ENCODE data around the gene SUDS3.
A peak's percentile ranks its signal among the peaks of the same experiment; 100 is the strongest.

Gene SUDS3

DNA sequence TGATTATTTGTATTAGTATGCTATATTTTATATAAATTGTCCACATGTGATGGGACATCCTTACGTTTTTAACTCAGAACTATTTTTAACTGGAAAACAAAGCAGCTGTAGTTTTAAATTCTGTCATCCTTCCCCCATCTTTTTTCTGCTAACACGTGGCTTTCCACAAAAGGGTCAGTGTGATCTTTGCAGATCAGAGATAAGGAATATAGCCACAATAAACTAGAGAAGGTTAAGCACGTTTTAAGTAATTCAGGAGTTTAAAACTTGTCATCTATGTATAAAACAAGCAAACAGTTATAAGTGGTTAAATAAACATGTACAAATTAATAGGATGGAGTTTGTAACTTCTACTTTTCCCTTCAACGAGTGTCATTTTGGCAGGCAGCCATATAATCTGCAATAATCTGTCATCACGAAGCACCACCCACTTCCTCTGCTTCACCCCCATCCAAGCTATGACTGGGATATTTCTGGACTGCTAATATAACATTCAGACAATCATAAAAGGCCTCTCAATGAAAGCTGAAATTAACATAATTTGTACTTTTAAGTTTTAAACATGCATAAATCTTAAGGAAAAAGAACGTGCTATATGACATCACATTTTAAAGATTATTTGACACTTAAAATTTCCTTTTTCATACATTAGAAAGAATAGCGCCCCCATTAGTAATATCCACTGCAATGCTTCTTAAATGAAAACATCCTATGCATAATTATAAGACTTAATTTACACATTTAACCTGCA is 18.9 kb upstream of the SUDS3 start:
- DNase-seq (ENCODE audit: low read depth), result peak; percentile 48

DNA sequence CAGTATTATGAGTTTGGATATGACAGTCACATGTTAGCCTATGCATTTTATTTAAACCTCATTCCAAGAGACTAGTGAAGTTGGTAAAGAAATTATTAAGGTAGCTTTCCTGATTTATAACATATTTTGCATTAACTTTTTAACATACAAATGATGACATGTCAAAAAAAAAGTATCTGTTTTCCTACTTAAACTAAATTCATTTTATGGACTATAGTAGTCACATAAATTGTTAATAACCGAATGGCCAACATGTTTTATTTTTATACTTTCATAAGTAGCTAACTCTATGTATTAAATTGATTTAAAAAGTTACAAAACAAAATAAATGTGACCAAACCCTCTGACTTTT is 18.4 kb upstream of the SUDS3 start:
- no peak for DNase-seq (ENCODE audit: low read depth)

DNA sequence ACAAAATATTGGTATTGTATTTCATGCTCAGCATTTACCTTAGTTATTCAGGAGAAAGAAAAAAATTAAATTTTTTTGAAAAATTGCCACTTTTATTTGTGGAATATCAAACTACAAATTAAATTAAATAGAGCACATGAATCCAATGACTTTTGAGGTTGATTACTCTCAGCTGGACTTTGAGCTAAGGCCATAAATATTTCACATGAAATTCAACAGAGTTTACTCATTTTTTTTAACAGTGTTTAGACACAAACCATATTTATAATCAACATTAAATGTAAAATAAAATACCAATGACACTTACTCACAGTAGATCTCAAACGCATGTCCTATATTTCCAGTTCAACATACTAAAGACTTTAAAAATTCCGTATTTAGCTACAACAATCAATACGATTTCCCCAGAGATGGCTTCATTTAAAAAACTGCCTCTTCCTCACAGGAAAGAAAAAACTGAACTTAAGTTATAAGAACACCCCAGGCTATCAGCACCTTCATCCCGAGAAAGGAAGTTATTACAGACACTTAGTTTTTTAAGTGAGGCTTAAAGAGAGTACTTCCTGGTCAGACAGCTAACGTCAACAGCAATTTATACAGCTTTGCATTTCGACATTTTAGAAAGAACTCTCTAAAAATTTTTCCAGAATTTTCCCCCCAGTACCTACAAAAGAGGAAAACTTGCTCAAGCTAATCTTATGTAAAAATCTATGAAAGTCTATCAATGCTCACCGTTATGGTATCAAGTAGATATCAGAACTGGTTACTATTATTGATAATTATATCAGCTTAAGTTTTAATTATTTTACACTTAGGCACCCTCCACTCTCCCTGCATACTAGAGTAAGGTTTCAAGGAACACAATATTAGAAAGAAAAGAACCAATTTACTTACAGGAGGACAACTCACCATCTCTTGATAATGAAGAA is 17.5 kb upstream of the SUDS3 start:
- no peak for DNase-seq (ENCODE audit: low read depth)

DNA sequence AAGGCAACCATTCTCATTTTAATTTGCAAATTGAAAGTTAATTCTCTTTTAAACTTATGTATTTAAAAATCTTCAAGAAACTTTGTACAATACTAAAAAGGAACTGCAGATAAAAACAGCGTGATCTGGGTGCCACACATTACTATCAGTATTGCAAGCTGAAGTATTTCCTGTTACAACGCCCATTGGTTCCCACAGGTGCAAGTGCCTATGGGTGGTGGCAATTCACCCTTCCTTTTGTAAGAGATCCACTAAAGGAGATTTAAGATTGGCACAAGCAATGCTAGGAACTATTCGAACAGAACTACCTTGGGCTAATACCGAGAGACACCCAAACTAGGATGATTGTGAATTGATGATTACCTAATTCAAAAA is 16.8 kb upstream of the SUDS3 start:
- no peak for DNase-seq (ENCODE audit: low read depth)

DNA sequence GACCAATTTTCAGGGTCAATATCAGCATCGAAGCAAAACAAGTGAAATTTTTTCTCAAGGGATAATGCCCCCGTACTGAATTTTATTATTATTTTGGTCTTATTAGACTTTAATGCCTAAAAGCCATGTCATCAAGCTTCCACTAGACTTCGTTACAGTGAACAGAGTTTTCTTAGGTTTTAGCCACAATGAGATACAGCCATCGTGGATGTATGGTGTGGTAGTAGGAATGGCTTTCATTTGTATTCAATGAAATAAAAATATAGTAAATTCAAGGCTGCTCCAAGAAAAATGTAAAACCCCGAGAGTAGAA is 15.3 kb upstream of the SUDS3 start:
- no peak for DNase-seq (ENCODE audit: low read depth)

DNA sequence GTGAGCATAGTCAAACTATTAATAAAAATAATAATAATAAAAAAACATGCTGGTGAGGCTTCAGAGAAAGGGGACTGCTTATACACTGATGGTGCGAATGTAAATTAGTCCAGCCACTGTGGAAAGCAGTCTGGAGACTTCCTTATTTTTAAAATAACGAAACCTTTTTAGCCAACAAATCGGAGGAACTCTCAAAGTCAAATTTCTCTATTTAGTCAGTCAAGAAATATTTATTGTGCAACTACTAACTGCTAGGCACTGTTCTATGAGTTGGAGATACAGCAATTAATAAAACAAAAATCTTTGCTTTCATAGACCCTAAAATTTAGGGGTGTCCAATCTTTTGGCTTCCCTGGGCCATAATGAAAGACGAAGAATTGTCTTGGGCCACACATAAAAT is 14.5 kb upstream of the SUDS3 start:
- no peak for DNase-seq (ENCODE audit: low read depth)

DNA sequence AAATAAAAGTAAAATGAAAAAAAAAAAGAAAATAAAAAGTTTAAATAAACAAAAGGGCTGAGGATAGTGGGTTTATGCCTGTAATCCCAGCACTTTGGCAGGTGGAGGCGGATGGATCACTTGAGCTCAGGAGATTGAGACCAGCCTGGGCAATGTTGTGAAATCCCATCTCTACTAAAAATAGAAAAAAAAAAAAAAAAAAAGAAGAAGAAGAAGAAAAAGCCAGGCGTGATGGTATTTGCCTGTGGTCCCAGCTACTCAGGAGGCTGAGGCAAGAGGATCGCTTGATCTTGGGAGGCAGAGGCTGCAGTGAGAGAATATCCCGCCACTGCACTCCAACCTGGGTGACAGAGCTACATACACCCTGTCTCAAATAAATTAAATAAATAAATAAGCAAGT is 7.5 kb upstream of the SUDS3 start:
- no peak for DNase-seq (ENCODE audit: low read depth)

DNA sequence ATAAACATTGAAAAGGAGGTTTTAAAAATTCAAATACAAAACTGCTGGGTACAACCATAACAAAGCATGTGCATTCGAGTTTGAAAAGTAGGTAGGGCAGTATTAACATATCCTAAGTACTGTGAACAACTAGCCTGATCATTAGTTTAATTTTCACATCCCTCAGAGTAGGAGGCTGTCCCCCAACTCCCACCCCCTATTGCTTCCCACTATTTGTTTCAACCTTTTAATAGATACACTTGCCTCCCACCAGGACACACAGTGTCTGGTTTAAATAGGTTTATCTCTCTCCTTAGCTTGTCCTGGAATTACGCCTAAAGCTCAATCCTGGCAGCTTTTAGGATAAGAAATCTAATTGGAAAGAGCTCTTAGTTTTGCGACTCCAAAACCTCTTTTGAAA is 5.8 kb upstream of the SUDS3 start:
- no peak for DNase-seq (ENCODE audit: low read depth)

DNA sequence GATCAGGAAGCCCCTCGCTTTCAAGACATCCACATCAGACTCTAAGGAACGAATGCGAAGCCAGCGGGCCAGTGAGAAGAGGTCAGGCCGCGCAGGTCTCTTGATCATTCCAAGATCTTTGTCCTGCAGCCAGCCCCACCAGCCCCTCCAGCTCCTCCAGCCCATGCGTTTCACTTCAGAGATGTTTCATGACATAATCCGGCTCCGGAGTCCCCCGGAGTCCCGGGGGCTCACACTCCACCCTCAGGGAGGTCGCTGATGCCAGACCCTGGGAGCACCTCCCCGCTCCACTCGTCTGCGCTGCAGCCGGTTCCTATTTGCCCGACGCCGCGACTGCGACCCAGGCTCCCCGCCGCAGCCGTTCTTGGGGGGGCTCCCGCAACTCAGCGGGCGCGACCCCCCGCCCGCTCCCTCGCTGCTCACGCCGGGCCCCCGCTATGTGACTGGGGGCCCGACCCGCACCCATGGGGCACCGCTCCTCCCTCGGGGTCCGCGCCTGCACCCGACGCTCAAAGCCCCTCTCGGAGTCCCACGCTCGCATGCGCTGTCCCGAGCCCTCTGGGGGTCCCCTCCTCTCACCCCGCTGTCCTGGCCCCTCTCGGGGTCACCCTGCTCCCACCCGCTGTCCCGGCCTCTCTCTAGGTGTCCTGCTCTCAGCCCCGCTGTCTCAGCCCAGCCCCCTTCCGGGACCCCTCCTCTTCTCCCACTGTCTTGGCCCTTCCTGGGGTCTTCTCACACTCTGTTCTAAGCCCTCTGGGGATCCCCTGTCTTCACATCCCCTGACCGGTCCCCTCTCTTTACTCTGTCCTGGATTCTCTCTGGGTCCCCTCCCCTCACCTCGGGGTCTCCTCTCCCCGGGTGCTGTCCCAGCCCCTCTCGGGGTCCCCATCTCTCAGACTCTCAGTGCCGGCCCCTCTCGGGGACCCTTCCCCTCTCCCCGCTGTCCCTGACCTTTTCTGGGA is 4.8 kb upstream of the SUDS3 start:
- DNase-seq (ENCODE audit: low read depth), result no peak

DNA sequence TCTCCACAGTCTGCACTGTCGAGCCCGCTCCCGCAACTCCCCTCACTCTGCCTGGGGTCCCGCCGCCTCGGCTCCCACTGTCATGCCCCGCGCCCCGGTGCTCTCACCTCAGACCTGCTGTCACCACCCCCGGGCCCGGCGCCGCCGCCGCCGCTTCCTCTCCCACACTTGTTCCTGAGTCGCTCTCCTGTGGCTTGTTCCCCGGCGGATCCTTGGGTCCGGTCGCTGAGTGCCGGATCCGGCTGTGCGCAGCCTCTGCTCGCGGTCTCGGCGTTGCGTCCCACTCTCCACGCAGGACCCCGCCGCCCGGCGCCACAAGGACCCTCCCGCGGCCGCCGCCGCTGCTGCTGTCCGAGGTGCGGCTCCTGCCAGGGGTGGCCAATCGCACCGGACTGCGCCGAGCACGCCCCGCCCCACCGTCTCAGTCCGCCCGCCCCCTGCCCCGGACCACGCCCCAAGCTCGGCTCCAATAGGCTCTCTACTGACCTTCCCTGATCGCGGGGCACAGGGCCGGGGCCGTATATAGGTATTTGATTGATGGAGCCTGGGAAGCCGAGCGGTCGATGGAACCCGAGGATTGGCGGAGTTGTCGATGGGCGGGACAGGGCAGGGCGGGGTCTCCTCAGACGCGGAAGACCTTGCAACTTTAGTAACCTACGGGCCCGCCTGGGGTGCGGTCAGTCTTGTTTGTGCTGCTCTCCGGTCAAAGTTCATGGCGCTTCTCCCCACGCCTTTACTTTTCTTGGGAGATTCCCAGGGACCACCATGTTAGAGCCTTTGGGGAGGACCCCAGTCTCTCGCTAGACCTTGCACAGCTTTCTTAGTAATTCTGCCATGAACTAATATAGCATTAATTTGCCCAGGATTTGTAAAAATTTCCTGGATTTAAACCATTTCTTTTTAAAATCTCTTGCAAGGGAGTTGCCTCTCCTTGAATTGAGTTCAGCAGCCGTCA is 3.5 kb upstream of the SUDS3 start, which contains the start of gene TAOK3:
TAOK3 (minus strand) TSS at position 367 of the 955 bp plus-strand sequence. CDS start 117,340 bp downstream, outside the sequence.
- DNase-seq (ENCODE audit: low read depth), result peak; percentile 99

DNA sequence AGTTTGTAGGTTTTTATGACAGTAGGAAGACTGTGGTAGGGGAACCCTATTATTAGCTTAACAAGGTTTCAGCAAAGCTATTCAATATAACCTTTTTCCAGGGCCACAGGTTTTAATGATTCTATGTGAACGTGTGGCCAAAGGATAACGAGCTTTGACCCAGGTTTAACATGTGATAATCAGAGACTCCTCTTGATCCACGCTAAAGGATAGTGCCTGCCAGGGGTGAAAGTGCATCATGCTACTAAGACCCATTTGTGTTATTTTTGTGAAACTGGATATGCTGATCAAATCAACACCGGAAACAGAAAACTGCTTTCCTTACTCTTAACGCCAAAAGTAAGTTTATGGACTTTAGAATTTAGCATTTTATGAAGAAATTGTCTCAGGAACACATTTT is 2.7 kb upstream of the SUDS3 start:
- no peak for DNase-seq (ENCODE audit: low read depth)

DNA sequence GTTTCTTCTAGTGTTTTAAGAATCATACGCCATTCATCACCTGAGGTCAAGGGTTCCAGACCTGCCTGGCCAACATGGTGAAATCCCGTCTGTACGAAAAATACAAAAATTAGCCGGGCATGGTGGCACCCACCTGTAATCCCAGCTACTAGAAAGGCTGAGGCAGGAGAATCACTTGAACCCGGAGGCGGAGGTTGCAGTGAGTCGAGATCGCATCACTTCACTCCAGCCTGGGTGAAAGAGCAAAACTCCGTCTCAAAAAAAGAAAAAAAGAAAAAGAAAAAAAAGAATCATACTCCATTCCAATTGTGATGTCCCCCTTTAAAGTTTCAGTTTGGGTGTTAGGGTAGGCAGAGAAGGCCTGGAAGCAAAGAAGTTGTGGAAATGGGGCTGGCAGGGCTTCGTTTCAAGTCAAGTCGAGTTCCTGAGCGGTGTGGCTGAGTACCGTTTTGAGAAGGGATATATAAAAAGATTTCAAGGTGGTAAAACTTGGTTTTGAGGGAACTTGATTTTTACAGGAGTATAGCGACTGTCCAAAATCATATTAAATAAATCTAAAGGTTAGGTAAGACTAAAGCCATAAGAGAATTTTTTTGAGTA is 2.1 kb upstream of the SUDS3 start:
- no peak for DNase-seq (ENCODE audit: low read depth)

DNA sequence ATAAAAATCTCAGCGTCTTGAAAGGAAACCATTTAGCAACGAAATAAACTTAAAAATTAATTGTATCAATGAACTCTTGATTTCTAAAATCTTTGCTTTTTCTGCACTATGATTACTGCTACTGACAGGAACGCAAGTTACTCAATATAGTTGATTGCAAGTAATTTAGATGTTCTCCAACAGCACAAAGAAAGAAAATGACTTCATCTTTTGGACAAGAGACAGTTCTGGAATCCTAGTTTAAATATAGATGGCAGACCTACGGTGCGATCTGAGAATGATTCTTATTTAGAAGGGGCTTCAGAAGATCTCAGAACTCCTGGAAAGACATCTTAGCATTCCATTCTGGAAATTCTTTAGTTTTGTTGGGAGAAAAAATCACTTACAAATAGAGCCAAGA is 1.4 kb upstream of the SUDS3 start:
- no peak for DNase-seq (ENCODE audit: low read depth)

DNA sequence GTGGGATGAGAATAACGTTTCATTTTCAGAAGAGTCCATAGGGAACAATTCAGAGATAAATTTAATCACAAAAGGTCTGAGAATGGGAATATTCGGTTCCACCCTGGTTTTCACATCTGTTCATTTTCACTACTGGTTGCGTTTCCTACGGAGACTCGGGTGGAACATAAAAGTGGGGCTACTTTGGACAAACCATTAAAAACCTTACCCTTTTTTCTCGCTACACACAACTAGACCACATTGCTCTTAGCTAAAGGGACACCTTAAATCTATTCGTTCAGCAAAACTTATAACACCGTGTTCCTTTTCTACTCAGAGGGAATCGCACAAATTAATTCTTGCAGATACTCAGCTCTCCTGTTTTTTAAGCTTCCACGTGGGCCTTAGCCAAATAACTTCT is 1.0 kb upstream of the SUDS3 start:
- DNase-seq (ENCODE audit: low read depth), result no peak

DNA sequence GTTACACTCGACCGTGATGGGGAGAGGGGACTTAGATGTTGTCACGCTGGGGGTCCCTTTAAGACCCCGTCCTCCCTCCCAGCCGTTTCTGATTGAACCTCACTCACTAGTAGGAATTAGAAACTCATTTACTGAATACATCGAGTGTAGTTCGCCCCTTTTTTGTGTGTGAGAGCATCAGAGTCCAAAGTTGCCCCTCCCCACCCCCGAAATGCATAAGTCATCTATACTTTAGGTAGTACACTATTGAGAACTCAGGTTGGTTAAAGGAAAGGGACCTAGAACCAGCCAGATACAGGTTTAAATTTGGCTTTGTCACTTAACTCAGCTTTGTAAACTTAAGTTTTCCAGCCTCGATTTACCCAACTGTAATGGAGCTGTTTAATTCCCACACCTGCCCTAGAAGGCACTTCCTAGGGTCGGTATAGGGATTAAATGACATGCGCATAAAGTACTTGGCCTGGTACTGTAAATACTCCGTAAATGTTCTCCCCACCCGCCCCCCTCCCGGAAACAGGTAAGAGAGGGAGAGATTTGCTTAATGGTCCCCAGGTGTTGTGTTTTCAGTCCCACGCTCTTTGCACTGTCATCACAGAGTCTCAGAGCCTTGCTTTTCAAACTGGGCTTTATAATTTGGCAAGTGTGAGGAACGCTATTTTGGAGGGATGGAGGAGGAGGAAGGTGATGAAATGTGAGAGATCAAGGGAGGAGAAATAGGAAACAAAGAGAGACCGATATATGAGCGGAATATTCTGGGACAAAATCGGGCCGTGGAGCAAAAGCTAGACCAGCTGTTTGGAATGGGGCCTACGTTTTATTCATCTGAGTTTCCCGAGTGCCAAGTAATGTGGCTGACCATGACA is 897 bp downstream of the SUDS3 start:
- DNase-seq (ENCODE audit: low read depth), result no peak

DNA sequence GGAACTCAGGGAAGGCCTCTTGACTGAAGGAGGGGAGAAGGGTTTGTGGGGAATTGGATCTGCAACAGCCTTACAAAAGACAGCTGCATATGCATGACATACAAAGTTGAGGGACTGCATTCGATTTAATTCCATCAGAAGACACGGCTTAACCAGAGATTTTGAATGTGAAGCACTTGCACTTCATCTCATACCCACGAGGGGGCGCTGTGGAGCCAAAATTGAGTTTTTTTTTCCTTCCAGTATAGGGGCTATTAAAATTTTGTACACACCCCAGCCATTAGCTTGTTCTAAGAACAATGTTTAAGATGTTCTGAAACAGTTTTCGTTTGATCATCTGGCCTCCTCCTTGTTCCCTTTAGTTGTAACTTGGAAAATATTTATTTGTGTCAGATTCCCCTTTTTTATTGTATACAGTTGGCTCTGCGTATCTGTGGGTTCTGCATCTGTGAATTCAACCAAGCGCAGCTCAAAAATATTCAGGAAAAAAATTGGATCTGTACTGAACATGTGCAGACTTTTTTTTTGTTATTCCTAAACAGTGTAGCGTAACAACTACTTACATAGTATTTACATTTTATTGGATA is 1.6 kb downstream of the SUDS3 start:
- peak; percentile 33 for DNase-seq (ENCODE audit: low read depth)

DNA sequence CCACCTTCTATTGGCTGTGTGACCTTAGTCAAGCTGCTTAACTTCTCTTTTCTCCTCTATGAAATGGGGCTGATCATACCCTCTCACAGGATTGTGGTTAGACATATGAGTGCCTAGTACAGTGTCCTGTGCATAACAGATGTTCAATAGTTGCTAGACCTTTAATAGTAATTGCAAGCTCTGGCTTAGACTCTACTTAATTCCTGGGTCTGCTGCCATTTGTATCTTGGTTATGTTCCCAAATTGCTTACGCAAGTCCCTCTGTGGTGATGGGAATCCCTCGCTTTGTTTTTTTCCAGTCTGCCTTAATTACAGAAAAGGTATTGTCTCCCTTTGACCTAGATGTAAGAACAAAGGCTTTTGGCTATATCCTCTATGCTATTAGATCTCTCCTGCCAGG is 15.1 kb downstream of the SUDS3 start:
- no peak for DNase-seq (ENCODE audit: low read depth)

DNA sequence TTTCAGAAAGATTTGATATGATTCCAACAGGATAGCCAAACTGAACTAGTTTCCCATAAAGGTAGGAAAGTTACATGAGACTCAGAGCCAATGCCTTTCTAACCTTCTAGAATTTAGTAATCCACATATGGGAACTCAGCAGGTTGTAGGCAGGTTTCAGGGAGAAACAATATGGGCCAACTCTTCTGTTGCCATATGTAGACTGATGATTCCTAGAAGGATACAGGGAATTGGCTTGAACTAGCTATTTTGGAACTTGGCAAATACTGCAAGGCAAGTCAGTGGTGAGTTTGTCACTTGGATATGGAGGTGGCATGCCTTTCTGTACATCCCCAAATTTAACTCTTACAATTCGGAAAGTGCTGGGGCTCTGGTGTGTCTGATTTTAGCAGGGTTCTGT is 15.5 kb downstream of the SUDS3 start:
- no peak for DNase-seq (ENCODE audit: low read depth)

DNA sequence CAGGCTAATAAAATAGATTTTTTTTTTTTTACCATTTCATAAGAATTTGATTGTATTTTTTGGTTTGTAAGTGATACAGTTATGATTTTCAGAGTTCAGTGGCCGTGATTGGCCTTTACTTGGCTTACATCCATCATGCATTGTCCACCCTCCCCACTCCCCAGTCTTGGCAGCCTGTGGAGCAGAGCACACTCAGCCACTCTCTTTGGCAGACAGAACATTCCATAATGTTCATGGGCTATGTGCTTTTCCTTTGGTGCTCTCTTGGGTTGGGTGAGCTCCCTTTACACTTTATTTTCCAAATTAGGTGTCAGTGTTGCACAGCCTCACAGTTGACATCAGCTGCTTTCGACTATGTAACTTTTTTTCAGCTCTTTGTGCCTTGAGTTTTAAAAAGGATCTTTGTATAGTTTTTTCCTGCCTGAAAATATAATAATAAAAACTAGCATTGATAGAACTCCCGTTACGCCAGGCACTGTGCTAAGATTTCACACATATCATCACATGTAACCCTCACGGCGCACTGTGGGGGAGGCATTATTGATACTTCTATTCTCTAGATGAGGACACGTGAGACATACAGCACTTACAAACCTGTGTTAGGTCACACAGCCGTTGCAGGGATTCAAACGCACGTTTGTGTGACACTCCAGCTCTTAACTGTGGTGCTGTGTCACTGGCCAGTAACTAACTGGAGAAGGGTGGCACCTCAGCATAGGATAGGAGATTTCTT is 21.5 kb downstream of the SUDS3 start:
- DNase-seq (ENCODE audit: low read depth), result no peak

All from amniotic epithelial cell (primary cell).